ENCODE results near the gene TLR7. TPM values are rescaled to one million over a fixed set of nuclear protein-coding genes. Genes with fewer than 3 reads are reported as not detected.
A peak's percentile ranks its signal among the peaks of the same experiment; 100 is the strongest.

The TLR7 gene
- total RNA-seq, 6 experiments from 2014 or later: 0.10 to 0.58 (median 0.15) TPM

DNA sequence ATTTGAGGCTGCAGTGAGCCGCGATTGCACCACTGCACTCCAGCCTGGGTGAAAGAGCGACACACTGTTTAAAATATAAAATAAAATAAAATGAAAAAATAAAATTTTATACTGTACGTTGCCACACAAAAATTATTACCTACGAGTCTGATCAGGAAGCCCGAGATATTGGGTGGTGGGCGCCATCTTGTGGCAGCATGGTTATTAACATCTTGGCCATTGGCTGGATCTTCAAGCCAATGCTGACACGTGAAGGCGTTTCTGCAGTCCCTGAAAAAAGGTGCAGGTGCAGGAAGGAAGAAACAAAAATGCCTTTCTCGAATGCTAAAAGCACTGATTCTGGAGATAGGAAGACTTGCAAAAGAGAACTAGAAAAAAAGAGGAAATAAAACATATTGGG lies 34.6 kb downstream of the TLR7 start:
- intact Hi-C loops (cut with DNase I): no loop called here
- WGBS (ENCODE audit: insufficient coverage, low coverage, low lambda C conversion rate, missing lambda C conversion rate): 8% methylated on average over 10 of the region's 10 CpGs
- no peak for TF ChIP-seq POLR2A (IDR thresholded peaks at IDR 0.05)
- TF ChIP-seq, protein P1, sequence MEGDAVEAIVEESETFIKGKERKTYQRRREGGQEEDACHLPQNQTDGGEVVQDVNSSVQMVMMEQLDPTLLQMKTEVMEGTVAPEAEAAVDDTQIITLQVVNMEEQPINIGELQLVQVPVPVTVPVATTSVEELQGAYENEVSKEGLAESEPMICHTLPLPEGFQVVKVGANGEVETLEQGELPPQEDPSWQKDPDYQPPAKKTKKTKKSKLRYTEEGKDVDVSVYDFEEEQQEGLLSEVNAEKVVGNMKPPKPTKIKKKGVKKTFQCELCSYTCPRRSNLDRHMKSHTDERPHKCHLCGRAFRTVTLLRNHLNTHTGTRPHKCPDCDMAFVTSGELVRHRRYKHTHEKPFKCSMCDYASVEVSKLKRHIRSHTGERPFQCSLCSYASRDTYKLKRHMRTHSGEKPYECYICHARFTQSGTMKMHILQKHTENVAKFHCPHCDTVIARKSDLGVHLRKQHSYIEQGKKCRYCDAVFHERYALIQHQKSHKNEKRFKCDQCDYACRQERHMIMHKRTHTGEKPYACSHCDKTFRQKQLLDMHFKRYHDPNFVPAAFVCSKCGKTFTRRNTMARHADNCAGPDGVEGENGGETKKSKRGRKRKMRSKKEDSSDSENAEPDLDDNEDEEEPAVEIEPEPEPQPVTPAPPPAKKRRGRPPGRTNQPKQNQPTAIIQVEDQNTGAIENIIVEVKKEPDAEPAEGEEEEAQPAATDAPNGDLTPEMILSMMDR (IDR thresholded peaks at IDR 0.05): peak; percentile 51 to 80 (median 77)
- ATAC-seq (peak; percentile 72 to 82 (median 76)), DNase-seq (peak in 2 of 3 donors; percentile 47 to 62)
- Histone ChIP-seq H3K4me1 (no peaks in the 10 kb centered on the region), H3K4me3 (no peak overlapping the region), H3K27ac (no peak overlapping the region), H3K9me3 (no peaks in the 10 kb centered on the region), H3K27me3 (no peaks in the 10 kb centered on the region), H3K36me3 (no peaks in the 10 kb centered on the region)

DNA sequence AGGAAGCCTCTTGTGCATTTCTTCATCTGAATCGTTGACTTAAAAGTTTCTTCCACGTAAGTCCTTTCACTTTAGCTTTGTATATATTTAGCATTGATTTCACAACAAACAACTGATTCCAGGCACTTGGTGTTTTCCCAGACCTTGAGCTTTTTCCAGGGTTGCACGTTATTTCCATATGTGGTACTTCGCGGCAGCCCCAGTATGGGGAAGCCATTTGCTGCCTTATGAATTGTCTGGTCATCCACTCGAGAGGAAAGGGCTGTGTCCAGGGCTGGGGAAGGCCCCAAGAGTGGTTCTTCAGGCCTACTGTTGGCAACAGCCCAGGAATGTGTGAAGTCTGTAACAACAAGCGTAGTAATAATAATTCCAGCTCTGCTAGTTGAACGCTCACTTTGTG lies 36.8 kb downstream of the TLR7 start:
- Histone ChIP-seq H3K27me3 (no peaks in the 10 kb centered on the region), H3K27ac (no peak overlapping the region), H3K9me3 (no peaks in the 10 kb centered on the region), H3K4me1 (no peaks in the 10 kb centered on the region), H3K36me3 (no peaks in the 10 kb centered on the region), H3K4me3 (no peak overlapping the region)
- WGBS (ENCODE audit: insufficient coverage, low coverage, low lambda C conversion rate, missing lambda C conversion rate): 69% methylated on average over 8 of the region's 8 CpGs
- DNase-seq (no peak), ATAC-seq (no peak)
- intact Hi-C loops (cut with DNase I): no loop called here
- TF ChIP-seq, protein P1 (IDR thresholded peaks at IDR 0.05): no peak
- TF ChIP-seq POLR2A (IDR thresholded peaks at IDR 0.05): no peak

DNA sequence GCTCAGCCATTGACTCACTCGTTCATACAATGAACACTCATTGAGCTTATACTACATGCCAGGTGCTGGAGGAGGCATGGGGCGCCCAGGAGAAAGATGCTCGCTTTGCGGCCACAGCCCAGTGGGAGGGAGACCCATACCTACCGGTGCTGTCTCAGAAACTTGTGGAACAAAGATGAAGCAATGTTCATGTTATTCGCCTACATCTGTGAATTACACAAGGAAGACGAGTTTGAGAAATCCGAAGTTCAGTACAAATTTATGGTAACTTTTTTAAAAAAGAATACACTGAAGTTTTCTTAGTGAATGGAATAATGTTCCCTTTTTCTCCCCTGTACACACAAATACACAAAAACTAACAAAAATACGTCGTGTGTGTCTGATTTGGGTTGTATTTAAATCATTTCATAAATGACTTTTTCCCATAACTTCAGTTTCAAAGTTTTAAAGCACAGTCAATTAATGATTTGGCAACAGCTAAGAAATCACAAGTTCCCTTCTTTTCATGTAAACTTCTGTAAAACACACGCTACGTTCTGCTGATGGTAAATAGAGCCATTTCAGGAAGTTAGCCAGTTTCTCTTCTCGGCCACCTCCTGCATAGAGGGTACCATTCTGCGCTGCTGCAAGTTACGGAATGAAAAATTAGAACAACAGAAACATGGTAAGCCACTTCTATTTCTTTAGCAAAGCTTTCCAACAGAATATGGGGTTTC lies 39.3 kb downstream of the TLR7 start, which contains the start of gene TLR8:
TSS of gene TLR8 (plus strand) at position 575 of the 716 bp plus-strand sequence. CDS start at position 662, 87 bp downstream.
- Histone ChIP-seq H3K4me3 (no peak within 1 kb of the TSS), H3K4me1 (no peaks in the 10 kb centered on the region), H3K27me3 (no peaks in the 10 kb centered on the region), H3K27ac (no peak within 1 kb of the TSS), H3K9me3 (no peaks in the 10 kb centered on the region), H3K36me3 (no peaks in the 10 kb centered on the region)
- intact Hi-C loops (cut with DNase I): no loop called here
- DNase-seq (no peak), ATAC-seq (peak in 2 of 4 donors; percentile 22 to 31)
- TF ChIP-seq POLR2A (IDR thresholded peaks at IDR 0.05): peak; percentile 12
- TF ChIP-seq, protein P1 (IDR thresholded peaks at IDR 0.05): no peak
- WGBS (ENCODE audit: insufficient coverage, low coverage, low lambda C conversion rate, missing lambda C conversion rate): 57% methylated on average over 13 of the region's 15 CpGs

DNA sequence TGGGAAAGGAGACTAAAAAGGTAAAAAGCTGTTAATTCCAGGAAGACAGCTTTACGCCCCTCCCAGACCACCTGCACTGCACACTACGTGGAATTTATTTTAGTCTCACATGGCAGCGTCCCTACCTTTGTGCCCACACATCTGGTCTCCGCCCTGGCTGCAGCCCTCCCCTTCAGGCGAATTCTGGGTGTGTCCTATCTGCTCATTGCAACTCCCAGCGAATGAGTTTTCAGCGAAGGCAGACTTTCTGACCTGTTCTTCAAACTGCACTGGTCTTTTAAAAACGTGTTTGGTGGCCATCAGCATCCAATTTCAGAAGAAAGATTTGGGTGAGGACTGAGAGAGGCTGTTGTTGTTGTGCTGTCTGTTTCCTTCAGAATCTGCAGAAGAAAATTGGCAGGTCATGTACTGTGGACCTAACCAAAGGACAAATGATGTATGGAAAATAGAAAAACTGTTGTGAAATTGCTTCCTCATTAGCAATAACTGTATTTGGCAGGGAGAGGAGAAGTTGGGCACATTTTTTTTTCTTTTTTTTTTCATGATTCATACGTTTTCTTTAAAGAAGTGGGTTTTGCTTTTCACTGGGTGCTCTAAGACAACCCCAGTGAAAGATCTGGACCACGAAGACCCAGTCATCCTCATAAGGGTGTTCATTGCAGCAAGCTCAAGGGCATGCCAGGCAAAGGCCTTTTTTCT lies 43.7 kb downstream of the TLR7 start:
- Histone ChIP-seq H3K36me3 (no peaks in the 10 kb centered on the region), H3K4me1 (no peaks in the 10 kb centered on the region), H3K27me3 (no peaks in the 10 kb centered on the region), H3K27ac (no peak overlapping the region), H3K4me3 (no peak overlapping the region), H3K9me3 (no peaks in the 10 kb centered on the region)
- TF ChIP-seq, protein P1 (IDR thresholded peaks at IDR 0.05): no peak
- TF ChIP-seq POLR2A (IDR thresholded peaks at IDR 0.05): no peak
- DNase-seq (no peak), ATAC-seq (no peak)
- intact Hi-C loops (cut with DNase I): no loop called here
- 30% methylated on average over 10 of the region's 10 CpGs for WGBS (ENCODE audit: insufficient coverage, low coverage, low lambda C conversion rate, missing lambda C conversion rate)

Data from right lobe of liver (tissue), 6 donors.